Measurements from ENCODE around the gene KCNQ5.
"Not testable (repeated sequence)": the region's sequence is repeated elsewhere in the genome, so short reads cannot be mapped to it uniquely, and the experiment has no call there.

The KCNQ5 gene

GRCh38 chr6:73180076-73180738 lies 558.3 kb downstream of the KCNQ5 start:
- TF ChIP-seq, protein P1, sequence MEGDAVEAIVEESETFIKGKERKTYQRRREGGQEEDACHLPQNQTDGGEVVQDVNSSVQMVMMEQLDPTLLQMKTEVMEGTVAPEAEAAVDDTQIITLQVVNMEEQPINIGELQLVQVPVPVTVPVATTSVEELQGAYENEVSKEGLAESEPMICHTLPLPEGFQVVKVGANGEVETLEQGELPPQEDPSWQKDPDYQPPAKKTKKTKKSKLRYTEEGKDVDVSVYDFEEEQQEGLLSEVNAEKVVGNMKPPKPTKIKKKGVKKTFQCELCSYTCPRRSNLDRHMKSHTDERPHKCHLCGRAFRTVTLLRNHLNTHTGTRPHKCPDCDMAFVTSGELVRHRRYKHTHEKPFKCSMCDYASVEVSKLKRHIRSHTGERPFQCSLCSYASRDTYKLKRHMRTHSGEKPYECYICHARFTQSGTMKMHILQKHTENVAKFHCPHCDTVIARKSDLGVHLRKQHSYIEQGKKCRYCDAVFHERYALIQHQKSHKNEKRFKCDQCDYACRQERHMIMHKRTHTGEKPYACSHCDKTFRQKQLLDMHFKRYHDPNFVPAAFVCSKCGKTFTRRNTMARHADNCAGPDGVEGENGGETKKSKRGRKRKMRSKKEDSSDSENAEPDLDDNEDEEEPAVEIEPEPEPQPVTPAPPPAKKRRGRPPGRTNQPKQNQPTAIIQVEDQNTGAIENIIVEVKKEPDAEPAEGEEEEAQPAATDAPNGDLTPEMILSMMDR (IDR thresholded peaks at IDR 0.05; ENCODE audit: low read depth, low read length), result no peak
- TF ChIP-seq EZH2phosphoT487 (IDR thresholded peaks at IDR 0.05; ENCODE audit: low read depth), result no peak
- peaks cover 41% of the 10 kb centered on the region for H3K27me3 ChIP-seq (ENCODE audit: low read depth, low read length)
- H4K20me1 ChIP-seq (ENCODE audit: insufficient read depth, low read length), result peaks cover 15% of the 10 kb centered on the region; the same call in 1 of the 2 replicates
- no peaks in the 10 kb centered on the region for H3K9me3 ChIP-seq (ENCODE audit: insufficient read depth, low read length)
- H3K4me2 ChIP-seq (ENCODE audit: low read length), result peak overlapping the region; percentile 83
- H3K4me1 ChIP-seq (ENCODE audit: low read length), result peaks cover 47% of the 10 kb centered on the region
- peak overlapping the region; percentile 77 for H3K4me3 ChIP-seq (ENCODE audit: low read length)
- no peak overlapping the region for H2AFZ ChIP-seq (ENCODE audit: low read depth, low read length)
- H3K36me3 ChIP-seq (replicated peaks; ENCODE audit: low read depth, low read length), result no peaks in the 10 kb centered on the region
- peak overlapping the region; percentile 9; the same call in 1 of the 2 replicates for H3K9ac ChIP-seq (ENCODE audit: low read length)
- H3K79me2 ChIP-seq (ENCODE audit: low read length), result no peaks in the 10 kb centered on the region
- H3K27ac ChIP-seq (ENCODE audit: low read length), result no peak overlapping the region

GRCh38 chr6:73180763-73181619 lies 559.1 kb downstream of the KCNQ5 start:
- peak overlapping the region; percentile 83 for H3K4me2 ChIP-seq (ENCODE audit: low read length)
- peak overlapping the region; percentile 9; the same call in 1 of the 2 replicates for H3K9ac ChIP-seq (ENCODE audit: low read length)
- H3K9me3 ChIP-seq (ENCODE audit: insufficient read depth, low read length), result no peaks in the 10 kb centered on the region
- H3K36me3 ChIP-seq (replicated peaks; ENCODE audit: low read depth, low read length), result no peaks in the 10 kb centered on the region
- no peak for TF ChIP-seq EZH2phosphoT487 (IDR thresholded peaks at IDR 0.05; ENCODE audit: low read depth)
- TF ChIP-seq, protein P1 (IDR thresholded peaks at IDR 0.05; ENCODE audit: low read depth, low read length), result peak; percentile 96
- H3K27ac ChIP-seq (ENCODE audit: low read length), result no peak overlapping the region
- peak overlapping the region; percentile 77 for H3K4me3 ChIP-seq (ENCODE audit: low read length)
- peak overlapping the region; percentile 68 for H2AFZ ChIP-seq (ENCODE audit: low read depth, low read length)
- no peaks in the 10 kb centered on the region for H3K79me2 ChIP-seq (ENCODE audit: low read length)
- H4K20me1 ChIP-seq (ENCODE audit: insufficient read depth, low read length), result peaks cover 10% of the 10 kb centered on the region; the same call in 1 of the 2 replicates
- peaks cover 34% of the 10 kb centered on the region for H3K27me3 ChIP-seq (ENCODE audit: low read depth, low read length)
- peaks cover 45% of the 10 kb centered on the region for H3K4me1 ChIP-seq (ENCODE audit: low read length)

DNA sequence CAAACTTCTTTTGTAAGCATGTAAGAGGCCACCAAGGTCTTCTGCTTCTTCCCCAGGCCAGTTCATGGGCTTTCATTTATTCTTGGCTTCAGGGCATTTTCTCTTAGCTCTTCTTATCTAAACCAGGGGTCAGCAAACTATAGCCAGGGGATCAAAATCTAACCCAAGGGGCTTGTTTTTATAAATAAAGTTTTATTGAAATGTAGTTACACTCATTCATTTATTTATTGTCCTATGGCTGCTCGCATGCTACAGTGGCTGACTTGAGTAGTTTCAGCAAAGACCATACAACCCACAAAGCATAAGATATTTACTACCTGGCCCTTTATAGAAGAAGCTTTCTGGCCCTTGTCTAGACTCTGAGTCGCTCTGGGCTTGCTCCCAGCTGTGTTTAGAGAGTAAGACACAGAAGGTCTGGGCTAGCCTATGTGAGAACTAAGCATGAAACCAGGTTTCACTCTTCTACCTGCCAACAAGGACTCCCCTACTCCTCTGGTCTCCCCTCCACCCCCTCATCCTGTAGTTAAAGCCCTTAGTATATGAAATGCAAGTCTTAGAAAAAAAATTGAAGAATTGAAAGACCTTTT lies 560.2 kb downstream of the KCNQ5 start:
- Histone ChIP-seq H3K9me3 (ENCODE audit: insufficient read depth, low read length) (no peaks in the 10 kb centered on the region), H3K27ac (ENCODE audit: low read length) (no peak overlapping the region), H3K4me2 (ENCODE audit: low read length) (no peak overlapping the region), H3K79me2 (ENCODE audit: low read length) (no peaks in the 10 kb centered on the region), H3K9ac (ENCODE audit: low read length) (no peak overlapping the region), H3K36me3 (replicated peaks; ENCODE audit: low read depth, low read length) (no peaks in the 10 kb centered on the region), H2AFZ (ENCODE audit: low read depth, low read length) (no peak overlapping the region), H4K20me1 (ENCODE audit: insufficient read depth, low read length) (peaks cover under 1% of the 10 kb centered on the region; the same call in 1 of the 2 replicates), H3K4me1 (ENCODE audit: low read length) (peaks cover 34% of the 10 kb centered on the region), H3K4me3 (ENCODE audit: low read length) (no peak overlapping the region), H3K27me3 (ENCODE audit: low read depth, low read length) (peaks cover 24% of the 10 kb centered on the region)
- TF ChIP-seq, protein P1 (IDR thresholded peaks at IDR 0.05; ENCODE audit: low read depth, low read length), result no peak
- no peak for TF ChIP-seq EZH2phosphoT487 (IDR thresholded peaks at IDR 0.05; ENCODE audit: low read depth)

GRCh38 chr6:73193302-73193701 lies 571.4 kb downstream of the KCNQ5 start:
- H3K27ac ChIP-seq (ENCODE audit: low read length), result not testable (repeated sequence)

More at GRCh38 chr6:73193302-73193701, 571.4 kb downstream of the KCNQ5 start:
- H3K27me3 ChIP-seq (ENCODE audit: low read depth, low read length); H2AFZ ChIP-seq (ENCODE audit: low read depth, low read length); H3K79me2 ChIP-seq (ENCODE audit: low read length); H3K4me1 ChIP-seq (ENCODE audit: low read length); H3K9me3 ChIP-seq (ENCODE audit: insufficient read depth, low read length); H4K20me1 ChIP-seq (ENCODE audit: insufficient read depth, low read length); H3K4me3 ChIP-seq (ENCODE audit: low read length); H3K4me2 ChIP-seq (ENCODE audit: low read length); H3K36me3 ChIP-seq (replicated peaks; ENCODE audit: low read depth, low read length); H3K9ac ChIP-seq (ENCODE audit: low read length): not testable (repeated sequence)
